Measurements from ENCODE around the gene ABHD17C.

DNA sequence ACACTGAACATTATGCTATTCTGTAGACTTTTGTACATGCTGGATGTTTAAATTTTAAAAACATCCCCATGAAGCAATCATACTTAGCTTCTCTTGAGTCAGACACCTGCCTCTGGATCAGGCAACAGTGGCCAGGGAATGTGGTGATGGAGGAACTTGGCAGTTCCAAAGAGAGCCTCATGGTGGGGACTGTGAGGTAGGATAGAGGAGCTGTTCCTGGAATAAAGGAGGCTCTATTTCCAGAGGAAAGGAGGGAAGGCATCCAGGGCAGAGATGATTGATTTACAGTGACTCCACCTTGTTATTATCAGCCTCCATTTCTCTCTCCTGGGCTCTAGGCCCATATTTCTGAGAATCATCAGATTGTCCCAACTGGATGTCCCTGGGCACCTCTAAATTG is 35.0 kb upstream of the ABHD17C start:
- TF ChIP-seq, protein P1, sequence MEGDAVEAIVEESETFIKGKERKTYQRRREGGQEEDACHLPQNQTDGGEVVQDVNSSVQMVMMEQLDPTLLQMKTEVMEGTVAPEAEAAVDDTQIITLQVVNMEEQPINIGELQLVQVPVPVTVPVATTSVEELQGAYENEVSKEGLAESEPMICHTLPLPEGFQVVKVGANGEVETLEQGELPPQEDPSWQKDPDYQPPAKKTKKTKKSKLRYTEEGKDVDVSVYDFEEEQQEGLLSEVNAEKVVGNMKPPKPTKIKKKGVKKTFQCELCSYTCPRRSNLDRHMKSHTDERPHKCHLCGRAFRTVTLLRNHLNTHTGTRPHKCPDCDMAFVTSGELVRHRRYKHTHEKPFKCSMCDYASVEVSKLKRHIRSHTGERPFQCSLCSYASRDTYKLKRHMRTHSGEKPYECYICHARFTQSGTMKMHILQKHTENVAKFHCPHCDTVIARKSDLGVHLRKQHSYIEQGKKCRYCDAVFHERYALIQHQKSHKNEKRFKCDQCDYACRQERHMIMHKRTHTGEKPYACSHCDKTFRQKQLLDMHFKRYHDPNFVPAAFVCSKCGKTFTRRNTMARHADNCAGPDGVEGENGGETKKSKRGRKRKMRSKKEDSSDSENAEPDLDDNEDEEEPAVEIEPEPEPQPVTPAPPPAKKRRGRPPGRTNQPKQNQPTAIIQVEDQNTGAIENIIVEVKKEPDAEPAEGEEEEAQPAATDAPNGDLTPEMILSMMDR (IDR thresholded peaks at IDR 0.05): no peak
- no peak for TF ChIP-seq POLR2A (IDR thresholded peaks at IDR 0.05)

All from uterus (tissue), 2 donors.